Endodermal cell (in vitro differentiated cells): ENCODE data around the gene VPS9D1. TPM values are rescaled to one million over a fixed set of nuclear protein-coding genes. Genes with fewer than 3 reads are reported as not detected.
"Not testable (repeated sequence)": the region's sequence is repeated elsewhere in the genome, so short reads cannot be mapped to it uniquely, and the experiment has no call there.

Experiments used
- DNase-seq: peaks from one replicate; pipeline ENCODE4 v3.0.0-alpha.2; 2017
- H3K27ac ChIP-seq: 2 replicates; pipeline ENCODE4 v1.5.1; 2013; ENCODE audit warnings: mild to moderate bottlenecking, low read depth, low read length, moderate library complexity
- H3K27me3 ChIP-seq: 2 replicates; pipeline ENCODE4 v1.6.1; 2013; ENCODE audit warnings: mild to moderate bottlenecking, low read length, moderate library complexity; ENCODE audit not compliant: insufficient read depth, control insufficient read depth, poor library complexity, severe bottlenecking
- H3K36me3 ChIP-seq: 2 replicates; pipeline ENCODE4 v1.7.0; 2013; ENCODE audit warnings: mild to moderate bottlenecking, low read length, moderate library complexity; ENCODE audit not compliant: control insufficient read depth, insufficient read depth
- H3K4me1 ChIP-seq: one replicate; pipeline ENCODE4 v1.7.0; 2013; ENCODE audit warnings: low read length; ENCODE audit not compliant: control insufficient read depth, insufficient read depth
- H3K4me3 ChIP-seq: 2 replicates; pipeline ENCODE4 v1.5.1; 2013; ENCODE audit warnings: mild to moderate bottlenecking, low read length, moderate library complexity
- H3K9ac ChIP-seq: 2 replicates; pipeline ENCODE4 v1.6.1; 2013; ENCODE audit warnings: mild to moderate bottlenecking, low read length, moderate library complexity; ENCODE audit not compliant: poor library complexity, severe bottlenecking; ENCODE audit errors: extremely low read depth
- H3K9me3 ChIP-seq: 2 replicates; pipeline ENCODE4 v1.6.1; 2013; ENCODE audit warnings: mild to moderate bottlenecking, low read length, moderate library complexity; ENCODE audit not compliant: control insufficient read depth
- H3K27ac Mint-ChIP-seq: 2 replicates; pipeline ENCODE4 v1.8.0; 2020; ENCODE audit warnings: mixed read lengths
- H3K27me3 Mint-ChIP-seq: 2 replicates; pipeline ENCODE4 v1.8.0; 2021; ENCODE audit warnings: mild to moderate bottlenecking, mixed read lengths; ENCODE audit not compliant: insufficient read depth
- H3K36me3 Mint-ChIP-seq: 2 replicates; pipeline ENCODE4 v1.8.0; 2020; ENCODE audit warnings: low read depth, mixed read lengths
- H3K4me1 Mint-ChIP-seq: 2 replicates; pipeline ENCODE4 v1.8.0; 2020; ENCODE audit warnings: mixed read lengths
- H3K4me3 Mint-ChIP-seq: 2 replicates; pipeline ENCODE4 v1.8.0; 2020; ENCODE audit warnings: mild to moderate bottlenecking, moderate library complexity, mixed read lengths
- H3K9me3 Mint-ChIP-seq: 2 replicates; pipeline ENCODE4 v1.8.0; 2020; ENCODE audit warnings: mild to moderate bottlenecking, mixed read lengths
- WGBS, 2 experiments: methylation state at CpG; one replicate each; pipeline versions ENCODE4 v1.1.5 to v1.1.7; 2013; ENCODE audit warnings: missing lambda C conversion rate in 2 of 2, mixed read lengths in 1 of 2; ENCODE audit not compliant: insufficient coverage in 1 of 2, insufficient read length in 1 of 2; 5-methylcytosine and 5-hydroxymethylcytosine counted together
- total RNA-seq, 2 donors: library from RNA; stranded (reverse); fragmentation: NEBNext Ultra II Directional in 1 of 2; extraction: Animal tissue kit (Norgen Biotek cat#: 25700) in 1 of 2; gene quantifications; 2 replicates in 1 of 2; 3 replicates in 1 of 2; pipeline ENCODE4 v1.2.1, GENCODE V29; 2021
- TF ChIP-seq, protein P1 (sequence below): fragments of 200-600 bp; sonication (generic); conservative IDR thresholded peaks from 2 replicates; pipeline ENCODE4 v1.5.0; 2021; ENCODE audit warnings: antibody characterized with exemption, mild to moderate bottlenecking

The VPS9D1 gene
- total RNA-seq, 2 donors from 2014 or later = 7.4 to 10.0 TPM

DNA sequence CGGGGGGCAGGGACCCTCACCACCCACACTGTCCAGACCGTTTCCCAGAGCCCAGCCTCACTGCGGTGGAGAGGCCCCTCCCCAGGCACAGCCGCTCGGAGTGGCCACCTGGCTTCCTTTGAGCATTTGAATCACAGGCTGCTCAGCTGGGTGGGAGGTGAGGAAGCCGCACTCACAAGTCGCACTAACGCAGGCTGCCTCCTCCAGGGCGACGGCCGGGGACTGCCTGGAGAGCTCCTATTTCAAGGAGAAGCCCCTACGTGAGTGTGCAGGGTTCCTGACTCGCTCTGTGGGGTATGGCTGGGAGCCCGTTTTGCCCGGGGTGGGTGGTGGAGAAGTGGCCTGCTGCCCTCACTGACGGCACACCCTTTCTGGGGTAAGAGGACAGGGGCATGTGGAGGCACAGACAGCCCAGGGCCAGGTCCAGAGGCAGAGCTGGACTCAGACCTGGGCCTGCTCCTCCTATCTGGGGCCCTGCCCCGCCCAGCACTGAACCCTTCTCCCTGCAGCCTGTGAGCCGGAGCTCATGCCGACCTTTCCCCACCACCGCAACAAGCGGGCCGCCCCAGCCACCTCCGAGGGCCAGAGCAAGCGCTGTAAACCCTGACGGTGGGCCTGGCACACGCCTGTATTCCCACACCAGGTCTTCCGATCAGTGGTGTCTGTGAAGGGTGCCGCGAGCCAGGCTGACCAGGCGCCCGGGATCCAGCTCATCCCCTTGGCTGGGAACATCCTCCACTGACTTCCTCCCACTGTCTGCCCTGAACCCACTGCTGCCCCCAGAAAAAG lies 25.4 kb downstream of the VPS9D1 start:
- Histone ChIP-seq H3K4me1 (peaks cover 4% of the 10 kb centered on the region), H3K9me3 (no peaks in the 10 kb centered on the region), H3K9ac (no peak overlapping the region), H3K4me3 (no peak overlapping the region), H3K27ac (no peak overlapping the region), H3K27me3 (no peaks in the 10 kb centered on the region), H3K36me3 (peaks cover 42% of the 10 kb centered on the region)
- 95 to 98% methylated on average over 16 to 31 of the region's 31 CpGs for WGBS, 2 experiments
- Mint-ChIP-seq H3K36me3 (peaks cover 48% of the 10 kb centered on the region), H3K4me3 (no peak overlapping the region), H3K27me3 (no peaks in the 10 kb centered on the region), H3K4me1 (peaks cover 4% of the 10 kb centered on the region), H3K27ac (peak overlapping the region; percentile 64), H3K9me3 (no peaks in the 10 kb centered on the region)
- DNase-seq = peak; percentile 56
- TF ChIP-seq, protein P1, sequence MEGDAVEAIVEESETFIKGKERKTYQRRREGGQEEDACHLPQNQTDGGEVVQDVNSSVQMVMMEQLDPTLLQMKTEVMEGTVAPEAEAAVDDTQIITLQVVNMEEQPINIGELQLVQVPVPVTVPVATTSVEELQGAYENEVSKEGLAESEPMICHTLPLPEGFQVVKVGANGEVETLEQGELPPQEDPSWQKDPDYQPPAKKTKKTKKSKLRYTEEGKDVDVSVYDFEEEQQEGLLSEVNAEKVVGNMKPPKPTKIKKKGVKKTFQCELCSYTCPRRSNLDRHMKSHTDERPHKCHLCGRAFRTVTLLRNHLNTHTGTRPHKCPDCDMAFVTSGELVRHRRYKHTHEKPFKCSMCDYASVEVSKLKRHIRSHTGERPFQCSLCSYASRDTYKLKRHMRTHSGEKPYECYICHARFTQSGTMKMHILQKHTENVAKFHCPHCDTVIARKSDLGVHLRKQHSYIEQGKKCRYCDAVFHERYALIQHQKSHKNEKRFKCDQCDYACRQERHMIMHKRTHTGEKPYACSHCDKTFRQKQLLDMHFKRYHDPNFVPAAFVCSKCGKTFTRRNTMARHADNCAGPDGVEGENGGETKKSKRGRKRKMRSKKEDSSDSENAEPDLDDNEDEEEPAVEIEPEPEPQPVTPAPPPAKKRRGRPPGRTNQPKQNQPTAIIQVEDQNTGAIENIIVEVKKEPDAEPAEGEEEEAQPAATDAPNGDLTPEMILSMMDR = no peak

GRCh38 chr16:89694784-89695085 lies 26.0 kb downstream of the VPS9D1 start:
- H3K4me1 Mint-ChIP-seq, H3K4me3 ChIP-seq, DNase-seq, H3K27me3 Mint-ChIP-seq, H3K27ac ChIP-seq, H3K4me1 ChIP-seq, H3K27me3 ChIP-seq, H3K9me3 ChIP-seq, H3K9ac ChIP-seq, H3K9me3 Mint-ChIP-seq, H3K4me3 Mint-ChIP-seq: not testable (repeated sequence)
- WGBS, 2 experiments = 92 to 100% methylated on average over 4 to 23 of the region's 23 CpGs
- peaks cover 45% of the 10 kb centered on the region for H3K36me3 ChIP-seq
- peaks cover 51% of the 10 kb centered on the region for H3K36me3 Mint-ChIP-seq
- H3K27ac Mint-ChIP-seq = peak overlapping the region; percentile 21

- H3K9ac ChIP-seq = no peak overlapping the region
- no peaks in the 10 kb centered on the region for H3K9me3 ChIP-seq
- TF ChIP-seq, protein P1 = no peak
- no peaks in the 10 kb centered on the region for H3K4me1 ChIP-seq
- no peak for DNase-seq
- Mint-ChIP-seq H3K4me1 (no peaks in the 10 kb centered on the region), H3K27ac (peak overlapping the region; percentile 70), H3K9me3 (no peaks in the 10 kb centered on the region), H3K36me3 (peaks cover 51% of the 10 kb centered on the region), H3K27me3 (no peaks in the 10 kb centered on the region), H3K4me3 (no peak overlapping the region)
- H3K27ac ChIP-seq = no peak overlapping the region
- H3K36me3 ChIP-seq = peaks cover 46% of the 10 kb centered on the region
- no peaks in the 10 kb centered on the region for H3K27me3 ChIP-seq
- WGBS, 2 experiments = 90 to 91% methylated on average over 30 to 32 of the region's 32 CpGs
- no peak overlapping the region for H3K4me3 ChIP-seq
Observed at GRCh38 chr16:89693931-89694783, 26.5 kb downstream of the VPS9D1 start.
